Sigmoid colon (tissue), 7 donors: ENCODE results near the gene ESYT2. TPM values are rescaled to one million over a fixed set of nuclear protein-coding genes. Genes with fewer than 3 reads are reported as not detected.

Experiments
- DNase-seq: peaks from one replicate; pipeline ENCODE4 v3.0.0-alpha.2; 2019
- H3K27ac ChIP-seq, 4 donors: fragments of 200-600 bp; sonication (generic); one replicate each; pipeline ENCODE4 v1.5.1; 2016 to 2019; ENCODE audit warnings: mild to moderate bottlenecking in 1 of 4
- H3K27me3 ChIP-seq, 3 donors: fragments of 200-600 bp; sonication (generic); one replicate each; pipeline ENCODE4 v1.5.1; 2019; ENCODE audit warnings: mild to moderate bottlenecking in 1 of 3
- H3K36me3 ChIP-seq, 4 donors: fragments of 200-600 bp; sonication (generic); one replicate each; pipeline ENCODE4 v1.5.1; 2016 to 2019
- H3K4me1 ChIP-seq, 4 donors: fragments of 200-600 bp; sonication (generic); one replicate each; pipeline ENCODE4 v1.5.1; 2017 to 2019
- H3K4me3 ChIP-seq, 4 donors: fragments of 200-600 bp; sonication (generic); one replicate each; pipeline ENCODE4 v1.5.1; 2017 to 2019; ENCODE audit warnings: mild to moderate bottlenecking in 2 of 4, moderate library complexity in 1 of 4
- H3K9me3 ChIP-seq, 4 donors: fragments of 200-600 bp in 3 of 4; sonication (generic) in 3 of 4; one replicate each; pipeline versions ENCODE4 v1.5.1 to v1.6.1; 2013 to 2019
- EP300 ChIP-seq, 4 donors: sonication (generic); formaldehyde crosslinking; IDR thresholded peaks; one replicate each; pipeline ENCODE4 v1.6.1; 2017; ENCODE audit warnings: antibody characterized with exemption in 4 of 4
- POLR2A ChIP-seq, 2 donors: fragments of 450-650 bp; IDR thresholded peaks; one replicate each; pipeline ENCODE4 v1.6.1; 2016; ENCODE audit warnings: antibody characterized with exemption in 2 of 2, mild to moderate bottlenecking in 2 of 2, moderate library complexity in 2 of 2
- POLR2AphosphoS5 ChIP-seq, 4 donors: sonication (generic); formaldehyde crosslinking; IDR thresholded peaks; one replicate each; pipeline ENCODE4 v1.6.1; 2017; ENCODE audit warnings: antibody characterized with exemption in 4 of 4
- WGBS, 2 donors: extraction: QIAGEN DNeasy Blood & Tissue Kit; methylation state at CpG; one replicate each; pipeline ENCODE4 v1.1.7; 2013; 5-methylcytosine and 5-hydroxymethylcytosine counted together
- intact Hi-C: fragments of 100-400 bp; cut with DNase I; formaldehyde crosslinking; loops from one replicate; pipeline ENCODE4 v1.15.1; 2023
- polyA plus RNA-seq, 3 donors: library from polyadenylated mRNA; stranded (reverse); fragments of 200-250 nt; gene quantifications; one replicate each; pipeline ENCODE4 v1.2.3, GENCODE V29; 2013
- total RNA-seq, 4 donors: library from RNA; depleted of rRNA; stranded (reverse); fragments of >200 nt; gene quantifications; one replicate each; pipeline ENCODE4 v1.1.0, GENCODE V29; 2016
- TF ChIP-seq, protein P1 (sequence below), 4 experiments: fragments of 450-650 bp in 3 of 4; fragments of 200-600 bp in 1 of 4; IDR thresholded peaks; one replicate each; pipeline ENCODE4 v1.5.1; 2016 to 2019; ENCODE audit warnings: antibody characterized with exemption in 4 of 4, mild to moderate bottlenecking in 3 of 4, moderate library complexity in 2 of 4
- donor health status: healthy with polysubstance abuse.
- donor health status: Bipolar disorder and iron deficiency.
- donor health status: healthy.

The ESYT2 gene
- total and polyA plus RNA-seq, 7 donors: 6.9 to 127 (median 105) TPM

DNA sequence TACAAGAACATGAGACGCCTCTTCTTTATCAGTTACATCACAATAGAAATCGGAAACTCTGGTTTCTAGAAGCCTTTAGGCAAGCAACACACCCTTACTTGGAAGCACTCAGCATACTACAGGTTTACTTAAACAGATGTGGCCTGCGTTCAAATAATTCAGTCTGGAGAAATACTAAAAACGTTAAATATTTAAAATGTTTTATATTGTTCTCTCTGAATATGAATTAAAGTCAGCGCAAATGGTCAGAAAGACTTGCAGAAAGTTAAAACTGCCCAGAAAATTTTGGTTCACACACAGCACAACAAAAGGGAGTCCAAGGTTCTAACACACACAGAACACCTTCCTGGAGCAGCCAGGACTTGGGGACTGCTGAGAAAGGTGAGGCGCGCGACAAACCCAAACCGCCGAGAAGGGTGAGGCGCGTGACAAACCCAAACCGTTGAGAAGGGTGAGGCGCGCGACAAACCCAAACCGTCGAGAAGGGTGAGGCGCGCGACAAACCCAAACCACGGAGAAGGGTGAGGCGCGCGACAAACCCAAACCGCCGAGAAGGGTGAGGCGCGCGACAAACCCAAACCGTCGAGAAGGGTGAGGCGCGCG lies 25.8 kb downstream of the ESYT2 start:
- intact Hi-C loops: no loop called here
- H3K4me1 ChIP-seq: peaks cover 0 to 52% (median 38%) of the 10 kb centered on the region in 4 donors
- H3K9me3 ChIP-seq: no peaks in the 10 kb centered on the region
- no peak for DNase-seq
- no peaks in the 10 kb centered on the region for H3K27me3 ChIP-seq
- WGBS, 2 donors: 86 to 93% methylated on average over 35 of the region's 35 CpGs
- peak overlapping the region in 3 of 4 donors; percentile 44 to 54 (median 47) for H3K27ac ChIP-seq
- H3K4me3 ChIP-seq: no peak overlapping the region
- TF ChIP-seq EP300 (IDR thresholded peaks at IDR 0.05) (no peak), POLR2AphosphoS5 (IDR thresholded peaks at IDR 0.05) (no peak), POLR2A (IDR thresholded peaks at IDR 0.05) (no peak)
- TF ChIP-seq, protein P1, sequence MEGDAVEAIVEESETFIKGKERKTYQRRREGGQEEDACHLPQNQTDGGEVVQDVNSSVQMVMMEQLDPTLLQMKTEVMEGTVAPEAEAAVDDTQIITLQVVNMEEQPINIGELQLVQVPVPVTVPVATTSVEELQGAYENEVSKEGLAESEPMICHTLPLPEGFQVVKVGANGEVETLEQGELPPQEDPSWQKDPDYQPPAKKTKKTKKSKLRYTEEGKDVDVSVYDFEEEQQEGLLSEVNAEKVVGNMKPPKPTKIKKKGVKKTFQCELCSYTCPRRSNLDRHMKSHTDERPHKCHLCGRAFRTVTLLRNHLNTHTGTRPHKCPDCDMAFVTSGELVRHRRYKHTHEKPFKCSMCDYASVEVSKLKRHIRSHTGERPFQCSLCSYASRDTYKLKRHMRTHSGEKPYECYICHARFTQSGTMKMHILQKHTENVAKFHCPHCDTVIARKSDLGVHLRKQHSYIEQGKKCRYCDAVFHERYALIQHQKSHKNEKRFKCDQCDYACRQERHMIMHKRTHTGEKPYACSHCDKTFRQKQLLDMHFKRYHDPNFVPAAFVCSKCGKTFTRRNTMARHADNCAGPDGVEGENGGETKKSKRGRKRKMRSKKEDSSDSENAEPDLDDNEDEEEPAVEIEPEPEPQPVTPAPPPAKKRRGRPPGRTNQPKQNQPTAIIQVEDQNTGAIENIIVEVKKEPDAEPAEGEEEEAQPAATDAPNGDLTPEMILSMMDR (IDR thresholded peaks at IDR 0.05): no peak
- peaks cover 0 to 8% (median 0%) of the 10 kb centered on the region in 4 donors for H3K36me3 ChIP-seq

- Histone ChIP-seq H3K27me3 (no peaks in the 10 kb centered on the region), H3K4me3 (no peak overlapping the region), H3K4me1 (peaks cover 0 to 52% (median 38%) of the 10 kb centered on the region in 4 donors), H3K9me3 (no peaks in the 10 kb centered on the region), H3K36me3 (peaks cover 0 to 5% (median 0%) of the 10 kb centered on the region in 4 donors), H3K27ac (peak overlapping the region; percentile 44 to 54 (median 46))
- no peak for TF ChIP-seq POLR2AphosphoS5 (IDR thresholded peaks at IDR 0.05)
- TF ChIP-seq, protein P1 (IDR thresholded peaks at IDR 0.05): no peak
- TF ChIP-seq POLR2A (IDR thresholded peaks at IDR 0.05): no peak
- no peak for TF ChIP-seq EP300 (IDR thresholded peaks at IDR 0.05)
- 70 to 84% methylated on average over 9 of the region's 9 CpGs for WGBS, 2 donors
- intact Hi-C loops: no loop called here
- no peak for DNase-seq
Measured at GRCh38 chr7:158802535-158803366, 26.6 kb downstream of the ESYT2 start.

DNA sequence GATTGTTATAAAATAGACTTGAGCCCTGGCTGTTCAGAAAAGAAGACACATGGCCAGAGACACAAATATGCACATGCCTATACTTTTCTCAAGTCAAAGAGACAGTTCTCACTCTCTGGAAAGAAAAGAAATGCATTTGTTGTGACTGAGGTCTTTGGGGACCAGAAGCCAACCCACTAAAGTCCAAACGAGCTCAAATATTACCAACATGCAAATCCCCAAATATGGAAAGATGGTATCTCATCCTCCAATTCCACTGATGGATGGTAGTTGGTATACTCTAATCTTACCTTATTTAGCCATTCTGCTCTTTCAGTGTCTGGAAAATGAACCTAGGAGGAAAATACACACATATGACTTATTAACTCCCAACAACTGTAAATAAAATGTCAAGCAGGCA lies 30.6 kb downstream of the ESYT2 start:
- Histone ChIP-seq H3K4me1 (peaks cover 0 to 60% (median 56%) of the 10 kb centered on the region in 4 donors), H3K27ac (peak overlapping the region in 1 of 4 donors; percentile 29), H3K36me3 (peaks cover 7 to 44% (median 12%) of the 10 kb centered on the region in 4 donors), H3K9me3 (no peaks in the 10 kb centered on the region), H3K4me3 (no peak overlapping the region), H3K27me3 (no peaks in the 10 kb centered on the region)
- TF ChIP-seq, protein P1 (IDR thresholded peaks at IDR 0.05): no peak
- TF ChIP-seq POLR2AphosphoS5 (IDR thresholded peaks at IDR 0.05) (no peak), POLR2A (IDR thresholded peaks at IDR 0.05) (no peak), EP300 (IDR thresholded peaks at IDR 0.05) (no peak)
- DNase-seq: no peak
- WGBS, 2 donors: 60 to 71% methylated on average over 1 of the region's 1 CpG
- intact Hi-C loops: no loop called here

- no peaks in the 10 kb centered on the region for H3K9me3 ChIP-seq
- 82 to 90% methylated on average over 20 to 23 of the region's 23 CpGs for WGBS, 2 donors
Measured at GRCh38 chr7:158796667-158797066, 32.6 kb downstream of the ESYT2 start.

More at GRCh38 chr7:158796667-158797066, 32.6 kb downstream of the ESYT2 start:
- TF ChIP-seq POLR2A (IDR thresholded peaks at IDR 0.05) (no peak), POLR2AphosphoS5 (IDR thresholded peaks at IDR 0.05) (no peak), EP300 (IDR thresholded peaks at IDR 0.05) (no peak)
- TF ChIP-seq, protein P1 (IDR thresholded peaks at IDR 0.05): no peak
- Histone ChIP-seq H3K4me3 (no peak overlapping the region), H3K27ac (peak overlapping the region; percentile 26 to 75 (median 49)), H3K36me3 (peaks cover 11 to 60% (median 15%) of the 10 kb centered on the region in 4 donors), H3K4me1 (peaks cover 0 to 44% (median 39%) of the 10 kb centered on the region in 4 donors), H3K27me3 (no peaks in the 10 kb centered on the region)
- no peak for DNase-seq
- intact Hi-C loops: no loop called here
